ENCODE measurements around the gene HMMR. TPM values are rescaled to one million over a fixed set of nuclear protein-coding genes. Genes with fewer than 3 reads are reported as not detected.

The HMMR gene
- total RNA-seq, 1 experiment from 2014 or later = 54.9 TPM

- no peak for ATAC-seq
- Histone ChIP-seq H3K79me2 (ENCODE audit: insufficient read depth, low read length) (peaks cover 66% of the 10 kb centered on the region), H3K4me1 (ENCODE audit: control insufficient read depth in 1 of 2, insufficient read depth in 2 of 2, low read length in 2 of 2) (peaks cover 6 to 12% of the 10 kb centered on the region in 2 experiments; a peak in 2 of 4 replicates), H2AFZ (ENCODE audit: low read depth, low read length, poor library complexity, severe bottlenecking) (no peak overlapping the region), H3K27me3 (ENCODE audit: insufficient read depth, low read length) (no peaks in the 10 kb centered on the region), H3K4me2 (ENCODE audit: low read length) (no peak overlapping the region), H3K9ac (ENCODE audit: low read length) (no peak overlapping the region), H3K9me3 (ENCODE audit: control insufficient read depth in 1 of 2, insufficient read depth in 1 of 2, low read depth in 1 of 2, low read length in 2 of 2) (no peaks in the 10 kb centered on the region), H4K20me1 (ENCODE audit: insufficient read depth) (no peaks in the 10 kb centered on the region), H3K27ac (ENCODE audit: low read depth, low read length) (no peak overlapping the region), H3K36me3 (ENCODE audit: control insufficient read depth in 1 of 2, insufficient read depth in 2 of 2, low read length in 2 of 2) (peaks cover 8 to 15% of the 10 kb centered on the region in 2 experiments; a peak in 2 of 4 replicates), H3K4me3 (replicated peaks in 1 of 2; ENCODE audit: low read depth in 1 of 2, low read length in 2 of 2) (no peak overlapping the region), H3K9me2 (ENCODE audit: insufficient read depth) (no peaks in the 10 kb centered on the region)
- ChIA-PET RAD21 (ENCODE audit: low non-redundant PET in 1 of 2, low total read pairs in 2 of 2, uncharacterized antibody in 2 of 2, unreplicated experiment in 2 of 2) (no interaction called here), CTCF (no interaction called here), POLR2A (no interaction called here)
- no peak for DNase-seq (ENCODE audit: low read depth, low spot score)
- TF ChIP-seq ATF3 (IDR thresholded peaks at IDR 0.05) (no peak), MAX (IDR thresholded peaks at IDR 0.05) (no peak), CEBPB (IDR thresholded peaks at IDR 0.05; ENCODE audit: low read depth) (no peak), SRF (IDR thresholded peaks at IDR 0.05; ENCODE audit: low read depth) (no peak), ZBTB33 (IDR thresholded peaks at IDR 0.05; ENCODE audit: extremely low read depth, insufficient replicate concordance, low read length) (no peak), CBX3 (IDR thresholded peaks at IDR 0.05; ENCODE audit: low read depth) (no peak), POLR2A (IDR thresholded peaks at IDR 0.05; ENCODE audit: borderline replicate concordance, extremely low read depth, insufficient read depth, insufficient read length) (no peak), EZH2phosphoT487 (IDR thresholded peaks at IDR 0.05; ENCODE audit: borderline replicate concordance) (no peak), RAD21 (IDR thresholded peaks at IDR 0.05; ENCODE audit: low read depth) (no peak), EZH2 (IDR thresholded peaks at IDR 0.05) (no peak), FOSL1 (IDR thresholded peaks at IDR 0.05; ENCODE audit: low read depth) (no peak)
- intact Hi-C loops (cut with micrococcal nuclease) = no loop called here
- no TSS peak for BruUV-seq (replicated peaks)
These were observed 49.0 kb downstream of the HMMR start for GRCh38 chr5:163509291-163509951.
